ENCODE data around the gene MAP10. TPM values are rescaled to one million over a fixed set of nuclear protein-coding genes. Genes with fewer than 3 reads are reported as not detected.

The MAP10 gene, protein sequence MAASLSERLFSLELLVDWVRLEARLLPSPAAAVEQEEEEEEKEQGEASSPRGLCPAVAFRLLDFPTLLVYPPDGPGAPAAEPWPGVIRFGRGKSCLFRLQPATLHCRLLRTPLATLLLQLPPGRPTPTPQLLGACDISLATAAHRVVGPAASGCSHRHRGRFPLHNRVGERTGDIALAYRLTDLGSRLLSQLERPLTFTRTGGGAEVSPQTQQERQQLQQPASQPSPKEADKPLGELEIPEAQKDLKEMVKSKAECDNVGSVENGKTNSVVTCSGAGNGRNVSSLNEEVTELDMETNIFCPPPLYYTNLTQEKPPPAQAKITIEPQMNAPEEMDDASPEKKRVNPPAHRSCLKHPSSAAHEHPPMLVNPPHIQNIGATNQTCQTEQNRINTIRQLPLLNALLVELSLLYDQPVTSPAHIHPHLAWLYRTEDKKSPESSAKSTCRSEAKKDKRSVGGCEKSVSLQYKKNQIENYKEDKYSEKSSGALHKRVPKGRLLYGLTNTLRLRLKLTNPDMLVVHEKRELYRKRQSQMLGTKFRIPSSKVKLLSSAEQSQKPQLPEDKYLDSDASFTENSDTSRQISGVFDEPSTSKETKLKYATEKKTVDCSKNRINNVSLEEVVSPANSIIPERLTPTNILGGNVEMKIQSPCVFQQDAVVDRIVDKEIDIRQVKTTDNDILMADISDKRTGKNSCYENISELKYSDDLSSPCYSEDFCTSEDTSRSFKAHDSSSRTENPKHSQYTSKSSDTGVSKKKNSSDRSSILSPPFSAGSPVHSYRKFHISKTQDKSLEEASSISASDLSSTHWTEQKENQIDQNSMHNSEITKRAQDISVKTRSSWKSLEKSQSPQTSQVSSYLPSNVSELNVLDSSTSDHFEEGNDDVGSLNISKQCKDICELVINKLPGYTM
- polyA plus RNA-seq (ENCODE audit: low read depth in 6 of 6), result 1 to 10 TPM in 5 of 6 donors, under 1 TPM in 1; 0.10 to 3.0 (median 2.4) TPM

- DNase-seq (peak; percentile 67), ATAC-seq (ENCODE audit: low read depth in 2 of 2) (peak; percentile 85 to 86)
- Mint-ChIP-seq H3K9me3 (peaks cover 6 to 44% (median 17%) of the 10 kb centered on the region in 7 donors), H3K4me1 (peaks cover 15 to 22% (median 18%) of the 10 kb centered on the region in 3 donors), H3K27ac (peak within 1 kb of the TSS; percentile 60 to 94 (median 82)), H3K36me3 (peaks cover 0 to 7% of the 10 kb centered on the region in 2 donors), H3K27me3 (peaks cover 0 to 18% (median 10%) of the 10 kb centered on the region in 3 donors), H3K4me3 (peak within 1 kb of the TSS; percentile 86 to 94 (median 90))
Measured at GRCh38 chr1:232805269-232806185, at the start of gene MAP10. Gene MAP10, plus strand, starts transcription at chr1:232805416. Its CDS starts 34 bp downstream, at chr1:232805450.

GRCh38 chr1:232764458-232765251 lies 40.6 kb upstream of the MAP10 start:
- DNase-seq (no peak), ATAC-seq (ENCODE audit: low read depth in 2 of 2) (no peak)
- Mint-ChIP-seq H3K27ac (no peak overlapping the region), H3K9me3 (peaks cover 0 to 6% (median 0%) of the 10 kb centered on the region in 7 donors), H3K27me3 (no peaks in the 10 kb centered on the region), H3K4me1 (no peaks in the 10 kb centered on the region), H3K4me3 (no peak overlapping the region), H3K36me3 (no peaks in the 10 kb centered on the region)

DNA sequence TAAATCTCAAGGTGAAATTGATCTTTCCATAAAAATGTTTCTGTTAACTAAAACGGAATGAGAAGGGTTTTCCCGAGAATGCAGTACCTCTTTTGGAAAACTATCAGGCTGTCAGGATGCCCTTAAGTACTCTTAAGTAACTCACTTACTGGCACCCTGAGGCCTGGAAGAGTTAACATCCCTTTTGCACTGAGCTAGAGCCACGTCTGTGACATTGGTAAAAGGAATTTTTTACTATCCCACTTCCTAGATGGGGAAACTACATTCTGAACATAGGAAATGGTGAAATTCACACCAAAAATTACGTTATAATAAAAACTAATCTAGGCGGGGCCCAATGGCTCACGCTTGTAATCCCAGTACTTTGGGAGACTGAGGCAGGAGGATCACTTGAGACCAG lies 39.7 kb upstream of the MAP10 start:
- H3K9me3 Mint-ChIP-seq, result peaks cover 0 to 6% (median 0%) of the 10 kb centered on the region in 7 donors
- no peaks in the 10 kb centered on the region for H3K4me1 Mint-ChIP-seq
- H3K27ac Mint-ChIP-seq, result no peak overlapping the region
- H3K27me3 Mint-ChIP-seq, result no peaks in the 10 kb centered on the region
- no peak for DNase-seq
- H3K36me3 Mint-ChIP-seq, result no peaks in the 10 kb centered on the region
- no peak for ATAC-seq (ENCODE audit: low read depth in 2 of 2)
- no peak overlapping the region for H3K4me3 Mint-ChIP-seq

DNA sequence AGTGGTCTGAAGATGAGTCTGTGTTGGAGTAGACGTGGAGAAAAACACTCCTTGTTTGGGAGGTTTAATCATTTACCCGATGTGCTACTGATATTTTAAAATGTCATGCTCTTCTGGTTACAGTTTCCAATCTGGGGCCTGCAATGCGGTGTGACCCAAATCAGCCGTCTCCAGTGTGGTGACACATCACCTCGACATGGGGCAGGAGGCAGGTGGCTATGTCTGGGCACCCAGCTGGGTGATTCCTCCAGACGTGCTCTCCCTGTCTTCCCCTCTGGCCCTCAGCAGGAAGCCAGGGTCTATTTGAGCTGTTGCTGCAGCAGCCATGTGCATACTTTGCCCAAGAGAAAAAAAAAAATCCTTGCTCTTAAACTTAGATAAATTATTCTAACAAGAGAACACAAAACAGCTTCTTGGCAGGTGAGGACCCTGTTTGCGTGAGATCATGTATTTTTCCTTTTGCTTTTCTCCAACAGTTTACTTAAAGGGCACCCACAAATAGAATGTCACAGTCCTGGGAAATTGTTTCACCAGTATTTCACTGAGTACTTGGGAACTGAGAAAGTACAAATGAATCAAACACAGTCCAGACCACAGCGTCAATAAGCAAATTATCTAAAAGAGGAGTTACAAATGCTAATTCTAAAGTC lies 38.9 kb upstream of the MAP10 start:
- H3K4me1 Mint-ChIP-seq, result no peaks in the 10 kb centered on the region
- H3K27me3 Mint-ChIP-seq, result no peaks in the 10 kb centered on the region
- H3K9me3 Mint-ChIP-seq, result peaks cover 0 to 6% (median 0%) of the 10 kb centered on the region in 7 donors
- H3K27ac Mint-ChIP-seq, result no peak overlapping the region
- DNase-seq (no peak), ATAC-seq (ENCODE audit: low read depth in 2 of 2) (no peak)
- H3K4me3 Mint-ChIP-seq, result no peak overlapping the region
- no peaks in the 10 kb centered on the region for H3K36me3 Mint-ChIP-seq

DNA sequence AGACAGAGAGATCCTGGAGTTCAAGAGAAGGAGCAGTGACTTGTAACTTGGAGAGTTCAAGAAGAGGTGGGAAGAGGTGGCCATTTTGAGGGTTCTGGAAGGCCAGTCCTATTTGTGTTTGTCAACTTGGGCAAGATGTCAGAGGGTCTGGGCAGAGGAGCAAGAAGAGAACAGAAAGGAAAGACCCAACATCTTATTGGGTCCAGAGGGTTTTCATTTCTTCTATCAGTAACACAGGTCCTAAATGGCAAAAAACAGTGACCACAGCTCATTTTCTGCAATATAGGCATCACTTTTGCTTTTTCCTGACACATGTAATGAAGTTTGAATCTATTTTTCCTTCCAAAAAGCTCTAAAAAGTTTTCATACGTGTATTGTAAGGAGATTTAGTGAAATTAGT lies 38.3 kb upstream of the MAP10 start:
- Mint-ChIP-seq H3K27me3 (no peaks in the 10 kb centered on the region), H3K9me3 (peaks cover 0 to 6% (median 0%) of the 10 kb centered on the region in 7 donors), H3K36me3 (no peaks in the 10 kb centered on the region), H3K27ac (peak overlapping the region in 1 of 6 donors; percentile 18), H3K4me3 (no peak overlapping the region), H3K4me1 (no peaks in the 10 kb centered on the region)
- no peak for DNase-seq
- no peak for ATAC-seq (ENCODE audit: low read depth in 2 of 2)

DNA sequence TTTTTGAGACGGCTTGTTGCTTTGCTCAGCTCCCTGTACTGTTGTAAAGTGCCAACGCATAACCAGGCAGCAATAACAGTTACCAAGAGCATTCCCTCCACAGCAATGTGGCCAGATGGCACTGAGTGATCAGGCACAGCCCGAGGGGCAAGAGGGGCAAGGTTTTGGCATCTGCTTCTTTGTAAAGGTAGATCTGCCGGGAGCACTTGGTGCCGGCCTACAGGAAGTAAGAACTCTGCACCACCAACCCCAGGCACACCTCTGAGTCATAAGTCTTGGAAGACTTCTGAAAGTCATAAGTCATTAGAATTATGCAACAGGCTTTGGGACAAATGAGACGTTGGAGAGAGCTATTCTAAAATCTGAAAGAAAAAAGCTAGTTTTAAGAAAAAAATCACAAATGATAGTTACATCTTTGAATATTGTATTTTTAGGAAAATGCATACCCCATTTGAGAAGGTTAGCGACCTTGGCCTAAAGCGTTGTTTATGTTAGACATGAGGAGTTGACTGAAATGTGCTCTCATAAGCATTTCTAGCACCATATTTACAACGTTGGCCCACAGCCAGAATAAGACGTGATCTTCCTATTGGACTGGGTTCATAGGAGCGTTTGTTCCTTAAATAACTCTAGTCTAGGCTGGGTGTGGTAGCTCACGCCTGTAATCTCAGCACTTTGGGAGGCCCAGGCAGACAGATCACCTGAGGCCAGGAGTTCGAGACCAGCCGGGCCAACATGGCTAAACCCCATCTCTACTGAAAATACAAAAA lies 37.7 kb upstream of the MAP10 start:
- Mint-ChIP-seq H3K4me3 (peak overlapping the region in 1 of 8 donors; percentile 64), H3K27me3 (no peaks in the 10 kb centered on the region), H3K27ac (no peak overlapping the region), H3K9me3 (peaks cover 0 to 6% (median 0%) of the 10 kb centered on the region in 7 donors), H3K4me1 (no peaks in the 10 kb centered on the region), H3K36me3 (no peaks in the 10 kb centered on the region)
- ATAC-seq (ENCODE audit: low read depth in 2 of 2) (no peak), DNase-seq (no peak)

DNA sequence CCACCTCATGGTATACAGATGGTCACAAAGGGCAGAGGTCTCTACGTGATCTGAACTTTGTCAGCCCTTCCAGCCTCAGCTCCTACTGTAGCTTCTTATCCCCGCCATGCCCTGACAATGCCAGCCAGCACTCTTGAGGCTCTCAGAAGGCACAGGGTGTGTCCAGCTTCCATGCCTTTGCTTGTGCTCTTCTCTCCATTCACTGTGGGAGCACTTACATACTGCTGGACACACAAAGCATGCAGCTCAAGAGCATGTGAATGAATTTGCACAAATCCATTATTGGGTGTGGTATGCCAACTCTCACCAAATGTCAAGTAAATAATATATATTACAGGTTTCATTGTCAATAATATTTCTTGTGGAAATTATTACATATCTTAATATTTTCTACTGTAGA lies 36.4 kb upstream of the MAP10 start:
- no peaks in the 10 kb centered on the region for H3K36me3 Mint-ChIP-seq

DNA sequence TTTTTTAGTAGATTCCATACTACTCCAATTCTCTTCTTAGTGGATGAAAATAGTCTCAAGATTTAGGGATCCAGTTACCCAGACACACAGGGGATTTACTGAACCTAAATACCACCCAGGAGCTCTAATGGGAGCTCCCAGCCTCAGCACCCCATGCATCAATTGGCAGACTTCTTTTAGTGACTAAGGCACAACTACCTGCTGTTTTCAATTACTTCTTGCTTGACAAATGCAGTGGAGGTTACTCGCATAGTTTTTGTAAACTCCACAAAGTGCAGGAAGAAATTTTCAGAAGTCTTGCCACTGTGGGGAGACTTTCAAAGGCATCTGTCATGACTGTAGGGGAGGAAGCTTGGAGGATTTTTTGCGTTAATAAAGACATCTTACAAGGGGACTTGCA lies 35.5 kb upstream of the MAP10 start:
- ATAC-seq (ENCODE audit: low read depth in 2 of 2) (no peak), DNase-seq (no peak)
- no peaks in the 10 kb centered on the region for H3K4me1 Mint-ChIP-seq
- H3K27me3 Mint-ChIP-seq, result no peaks in the 10 kb centered on the region
- no peak overlapping the region for H3K27ac Mint-ChIP-seq
- no peaks in the 10 kb centered on the region for H3K36me3 Mint-ChIP-seq
- no peak overlapping the region for H3K4me3 Mint-ChIP-seq
- peaks cover 0 to 2% (median 0%) of the 10 kb centered on the region in 7 donors for H3K9me3 Mint-ChIP-seq

More for the DNA sequence above, 36.4 kb upstream of the MAP10 start:
- H3K4me3 Mint-ChIP-seq, result no peak overlapping the region
- no peaks in the 10 kb centered on the region for H3K4me1 Mint-ChIP-seq
- H3K27me3 Mint-ChIP-seq, result no peaks in the 10 kb centered on the region
- ATAC-seq (ENCODE audit: low read depth in 2 of 2), result no peak
- H3K9me3 Mint-ChIP-seq, result peaks cover 0 to 2% (median 0%) of the 10 kb centered on the region in 7 donors
- DNase-seq, result no peak
- H3K27ac Mint-ChIP-seq, result no peak overlapping the region

DNA sequence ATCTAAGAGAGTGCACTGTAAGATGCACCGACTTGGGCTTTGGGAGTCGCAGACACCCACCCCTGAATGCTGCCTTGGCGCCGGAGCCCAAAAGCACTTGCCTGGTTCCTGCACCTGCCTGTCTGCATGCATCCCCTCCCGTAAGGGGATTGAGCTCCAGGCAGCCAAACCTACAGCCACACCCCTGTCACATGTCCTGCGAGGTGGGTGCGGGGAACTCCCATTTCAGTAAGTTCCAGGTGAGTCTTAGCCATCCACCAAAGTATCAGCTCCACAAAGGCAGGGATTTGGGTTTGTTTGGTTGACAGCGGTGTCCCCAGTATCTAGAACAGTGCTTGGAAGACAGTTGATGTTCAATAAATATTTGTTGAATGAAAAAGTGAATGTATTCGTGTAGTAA lies 31.5 kb upstream of the MAP10 start:
- H3K27ac Mint-ChIP-seq, result no peak overlapping the region
- peaks cover 0 to 2% (median 0%) of the 10 kb centered on the region in 7 donors for H3K9me3 Mint-ChIP-seq
- H3K27me3 Mint-ChIP-seq, result no peaks in the 10 kb centered on the region
- ATAC-seq (ENCODE audit: low read depth in 2 of 2), result no peak
- no peak overlapping the region for H3K4me3 Mint-ChIP-seq
- no peaks in the 10 kb centered on the region for H3K36me3 Mint-ChIP-seq
- no peak for DNase-seq
- no peaks in the 10 kb centered on the region for H3K4me1 Mint-ChIP-seq

DNA sequence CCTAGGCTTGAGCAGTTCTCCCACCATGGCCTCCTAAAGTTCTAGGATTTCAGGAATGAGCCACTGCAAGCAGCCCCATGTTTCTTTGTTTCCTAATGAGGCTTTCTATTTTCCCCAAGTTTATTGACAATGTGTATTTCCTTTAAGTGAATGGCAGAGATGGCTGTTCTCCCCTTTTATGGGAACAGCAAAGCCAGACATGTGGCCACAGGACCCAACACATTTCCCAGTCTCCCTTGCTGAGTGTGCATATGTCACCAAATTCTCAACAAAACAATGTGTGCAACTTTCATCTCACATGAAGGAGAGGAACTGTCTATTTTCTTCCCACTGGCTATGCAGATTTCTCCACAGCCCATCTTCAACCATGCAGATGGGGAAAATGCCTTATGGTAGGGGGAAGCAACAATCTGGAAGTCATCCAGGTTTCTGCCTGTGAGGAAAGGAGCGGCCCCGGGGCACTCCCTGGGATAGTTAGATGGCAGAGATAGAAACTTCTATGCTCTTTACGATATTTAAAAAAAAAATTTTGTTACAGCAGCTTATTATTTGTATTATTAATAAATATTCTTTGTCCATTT lies 28.6 kb upstream of the MAP10 start:
- Mint-ChIP-seq H3K27ac (peak overlapping the region in 1 of 6 donors; percentile 54), H3K27me3 (no peaks in the 10 kb centered on the region), H3K9me3 (peaks cover 0 to 2% (median 0%) of the 10 kb centered on the region in 7 donors), H3K4me3 (no peak overlapping the region), H3K36me3 (no peaks in the 10 kb centered on the region), H3K4me1 (no peaks in the 10 kb centered on the region)
- DNase-seq (no peak), ATAC-seq (ENCODE audit: low read depth in 2 of 2) (no peak)

DNA sequence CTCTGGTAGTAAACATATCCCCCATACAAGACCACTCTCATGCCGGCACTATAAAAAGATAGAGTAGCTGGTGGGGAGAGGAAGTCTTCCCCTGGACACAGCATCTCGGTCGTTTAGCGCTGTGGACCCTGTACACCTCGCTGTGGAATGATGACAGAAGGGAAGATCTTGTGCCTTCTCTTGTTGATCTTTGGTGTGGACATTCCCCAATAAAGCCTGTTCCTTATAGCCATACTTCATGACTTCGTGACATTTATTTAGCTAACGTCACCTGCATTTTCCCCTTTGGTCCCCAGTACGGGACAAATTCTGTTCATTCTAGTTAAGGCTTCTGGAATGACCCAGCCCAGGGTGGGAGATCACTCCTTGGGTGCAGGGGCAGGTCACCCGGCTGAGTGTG lies 24.9 kb upstream of the MAP10 start:
- no peak for ATAC-seq (ENCODE audit: low read depth in 2 of 2)
- no peak overlapping the region for H3K4me3 Mint-ChIP-seq
- no peaks in the 10 kb centered on the region for H3K4me1 Mint-ChIP-seq
- peaks cover 0 to 2% (median 0%) of the 10 kb centered on the region in 7 donors for H3K9me3 Mint-ChIP-seq
- no peaks in the 10 kb centered on the region for H3K27me3 Mint-ChIP-seq
- peak overlapping the region in 1 of 6 donors; percentile 6 for H3K27ac Mint-ChIP-seq
- no peaks in the 10 kb centered on the region for H3K36me3 Mint-ChIP-seq
- no peak for DNase-seq

Data from naive B cell (primary cell).